GM12874 (cell line): ENCODE results near the gene BRPF3.

ENCODE experiments used
- CTCF ChIP-seq: IDR thresholded peaks from 2 replicates; pipeline ENCODE4 v1.5.1; 2011; ENCODE audit warnings: low read depth, mild to moderate bottlenecking, control low read depth, low read length, moderate library complexity; ENCODE audit not compliant: insufficient read depth

BRPF3 gene

GRCh38 chr6:36243562-36244212 is 47.1 kb downstream of the BRPF3 start:
- no peak for TF ChIP-seq CTCF

GRCh38 chr6:36244641-36245280 is 48.2 kb downstream of the BRPF3 start:
- no peak for TF ChIP-seq CTCF

- peak; percentile 46 for TF ChIP-seq CTCF
Measured at GRCh38 chr6:36245572-36246061, 49.1 kb downstream of the BRPF3 start.

GRCh38 chr6:36246506-36247268 is 50.1 kb downstream of the BRPF3 start:
- no peak for TF ChIP-seq CTCF

GRCh38 chr6:36247693-36248092 is 51.1 kb downstream of the BRPF3 start:
- no peak for TF ChIP-seq CTCF

- no peak for TF ChIP-seq CTCF
Measured at GRCh38 chr6:36248980-36249379, 52.4 kb downstream of the BRPF3 start.

GRCh38 chr6:36249536-36249935 is 53.0 kb downstream of the BRPF3 start:
- TF ChIP-seq CTCF: no peak
